Smooth muscle cell of the brain vasculature (primary cell): ENCODE data around the gene ADAM15.

Experiments used
- DNase-seq: peaks from one replicate; pipeline ENCODE4 v3.0.0-alpha.2; 2012; ENCODE audit warnings: low read depth, low spot score

The ADAM15 gene

GRCh38 chr1:155049651-155050559 is 1.2 kb upstream of the ADAM15 start:
- DNase-seq = no peak

GRCh38 chr1:155051342-155051776 is 243 bp downstream of the ADAM15 start:
- no peak for DNase-seq

- DNase-seq = no peak
Measured at GRCh38 chr1:155051777-155052398, 772 bp downstream of the ADAM15 start.

GRCh38 chr1:155052439-155053395 is 1.6 kb downstream of the ADAM15 start:
- no peak for DNase-seq

- no peak for DNase-seq
Measured at GRCh38 chr1:155053531-155054105, 2.5 kb downstream of the ADAM15 start.

GRCh38 chr1:155057104-155057503 is 6.0 kb downstream of the ADAM15 start:
- DNase-seq = no peak

- no peak for DNase-seq
Measured at GRCh38 chr1:155057788-155058211, 6.7 kb downstream of the ADAM15 start.

- DNase-seq = no peak
Measured at GRCh38 chr1:155060736-155061135, 9.6 kb downstream of the ADAM15 start.

GRCh38 chr1:155061381-155062150 is 10.4 kb downstream of the ADAM15 start:
- DNase-seq = peak; percentile 80

- DNase-seq = no peak
Measured at GRCh38 chr1:155062151-155062686, 11.1 kb downstream of the ADAM15 start.

- DNase-seq = no peak
Measured at GRCh38 chr1:155062702-155063411, 11.7 kb downstream of the ADAM15 start.

- DNase-seq = peak; percentile 57
Measured at GRCh38 chr1:155063550-155064110, 12.5 kb downstream of the ADAM15 start, which contains the start of gene EFNA4. Gene EFNA4 (plus strand): TSS chr1:155063740. CDS start chr1:155063824, 84 bp downstream.

GRCh38 chr1:155064111-155064831 is 13.2 kb downstream of the ADAM15 start:
- DNase-seq = no peak

GRCh38 chr1:155064832-155065429 is 13.8 kb downstream of the ADAM15 start:
- DNase-seq = no peak

GRCh38 chr1:155066777-155067176 is 15.7 kb downstream of the ADAM15 start:
- DNase-seq = no peak

- DNase-seq = no peak
Measured at GRCh38 chr1:155068599-155068998, 17.5 kb downstream of the ADAM15 start.

GRCh38 chr1:155069551-155070157 is 18.5 kb downstream of the ADAM15 start:
- DNase-seq = no peak

GRCh38 chr1:155070158-155070621 is 19.1 kb downstream of the ADAM15 start:
- DNase-seq = no peak
